ENCODE results near the gene PLBD2. TPM values are rescaled to one million over a fixed set of nuclear protein-coding genes. Genes with fewer than 3 reads are reported as not detected.
A peak's percentile ranks its signal among the peaks of the same experiment; 100 is the strongest.

The PLBD2 gene
- total and polyA plus RNA-seq, 9 of the 15 experiments (the other 6 are each of a cell fraction or from before 2014, with no cell fraction given), result 2.4 to 37.4 (median 6.0) TPM

DNA sequence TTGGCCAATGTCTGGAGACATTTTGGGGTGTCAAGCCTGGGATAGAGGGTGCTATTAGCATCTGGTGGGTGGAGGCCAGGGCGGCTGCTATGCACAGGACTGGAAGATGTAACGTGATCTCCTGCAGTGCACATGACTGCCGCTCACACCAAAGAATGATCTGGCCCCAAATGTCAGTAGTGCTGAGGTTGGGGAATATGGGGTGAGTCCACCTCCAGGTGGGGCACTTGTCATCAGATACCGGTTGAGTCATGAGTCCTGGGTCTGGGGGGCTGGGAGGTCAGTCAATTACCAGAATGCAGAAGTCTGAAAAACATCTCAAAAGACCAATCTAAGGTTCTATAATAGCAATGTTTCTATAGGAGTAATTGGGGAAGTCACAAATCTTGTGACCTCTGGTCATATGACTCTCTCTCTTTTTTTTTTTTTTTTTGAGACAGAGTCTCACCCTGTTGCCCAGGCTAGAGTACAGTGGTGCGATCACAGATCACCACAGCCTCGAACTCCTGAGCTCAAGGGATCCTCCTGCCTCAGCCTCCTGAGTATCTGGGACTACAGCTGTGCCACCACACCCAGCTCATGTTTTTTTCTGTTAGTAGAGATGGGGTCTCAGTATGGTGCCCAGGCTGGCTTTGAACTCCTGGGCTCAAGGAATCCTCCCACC lies 57.8 kb downstream of the PLBD2 start (continued):
- TF ChIP-seq, protein P1, sequence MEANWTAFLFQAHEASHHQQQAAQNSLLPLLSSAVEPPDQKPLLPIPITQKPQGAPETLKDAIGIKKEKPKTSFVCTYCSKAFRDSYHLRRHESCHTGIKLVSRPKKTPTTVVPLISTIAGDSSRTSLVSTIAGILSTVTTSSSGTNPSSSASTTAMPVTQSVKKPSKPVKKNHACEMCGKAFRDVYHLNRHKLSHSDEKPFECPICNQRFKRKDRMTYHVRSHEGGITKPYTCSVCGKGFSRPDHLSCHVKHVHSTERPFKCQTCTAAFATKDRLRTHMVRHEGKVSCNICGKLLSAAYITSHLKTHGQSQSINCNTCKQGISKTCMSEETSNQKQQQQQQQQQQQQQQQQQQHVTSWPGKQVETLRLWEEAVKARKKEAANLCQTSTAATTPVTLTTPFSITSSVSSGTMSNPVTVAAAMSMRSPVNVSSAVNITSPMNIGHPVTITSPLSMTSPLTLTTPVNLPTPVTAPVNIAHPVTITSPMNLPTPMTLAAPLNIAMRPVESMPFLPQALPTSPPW (CRISPR knock-in tag; IDR thresholded peaks at IDR 0.05), result peak; percentile 47
- TF ChIP-seq, protein P2, sequence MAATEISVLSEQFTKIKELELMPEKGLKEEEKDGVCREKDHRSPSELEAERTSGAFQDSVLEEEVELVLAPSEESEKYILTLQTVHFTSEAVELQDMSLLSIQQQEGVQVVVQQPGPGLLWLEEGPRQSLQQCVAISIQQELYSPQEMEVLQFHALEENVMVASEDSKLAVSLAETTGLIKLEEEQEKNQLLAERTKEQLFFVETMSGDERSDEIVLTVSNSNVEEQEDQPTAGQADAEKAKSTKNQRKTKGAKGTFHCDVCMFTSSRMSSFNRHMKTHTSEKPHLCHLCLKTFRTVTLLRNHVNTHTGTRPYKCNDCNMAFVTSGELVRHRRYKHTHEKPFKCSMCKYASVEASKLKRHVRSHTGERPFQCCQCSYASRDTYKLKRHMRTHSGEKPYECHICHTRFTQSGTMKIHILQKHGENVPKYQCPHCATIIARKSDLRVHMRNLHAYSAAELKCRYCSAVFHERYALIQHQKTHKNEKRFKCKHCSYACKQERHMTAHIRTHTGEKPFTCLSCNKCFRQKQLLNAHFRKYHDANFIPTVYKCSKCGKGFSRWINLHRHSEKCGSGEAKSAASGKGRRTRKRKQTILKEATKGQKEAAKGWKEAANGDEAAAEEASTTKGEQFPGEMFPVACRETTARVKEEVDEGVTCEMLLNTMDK (IDR thresholded peaks at IDR 0.05; ENCODE audit: borderline replicate concordance, insufficient read depth, low read depth, low read length, poor library complexity, severe bottlenecking), result no peak
- TF ChIP-seq NFYB (IDR thresholded peaks at IDR 0.05; ENCODE audit: extremely low read depth, insufficient read length) (no peak), ZNF76 (CRISPR knock-in tag; IDR thresholded peaks at IDR 0.05; ENCODE audit: borderline replicate concordance) (no peak), CXXC5 (CRISPR knock-in tag; IDR thresholded peaks at IDR 0.05) (no peak; the same call in 1 of the 2 replicates), GABPA (tag; conservative IDR thresholded peaks at IDR 0.05; ENCODE audit: low read depth) (no peak), HNRNPUL1 (IDR thresholded peaks at IDR 0.05; ENCODE audit: low read length) (no peak), C11orf30 (IDR thresholded peaks at IDR 0.05; ENCODE audit: low read depth) (peak; percentile 63), ZNF830 (CRISPR knock-in tag; IDR thresholded peaks at IDR 0.05) (no peak), CBX3 (IDR thresholded peaks at IDR 0.05; ENCODE audit: borderline replicate concordance in 1 of 2, low read length in 2 of 2) (no peak), L3MBTL2 (IDR thresholded peaks at IDR 0.05) (peak; percentile 83), ZNF644 (tag; IDR thresholded peaks at IDR 0.05; ENCODE audit: low read depth) (no peak; the same call in 1 of the 2 replicates), NFATC3 (IDR thresholded peaks at IDR 0.05) (no peak), RUNX1 (IDR thresholded peaks at IDR 0.05; ENCODE audit: low read depth) (no peak), NRF1 (conservative IDR thresholded peaks at IDR 0.05 in 1 of 2, IDR thresholded peaks at IDR 0.05 in 1 of 2) (no peak)
- TF ChIP-seq, protein P3, sequence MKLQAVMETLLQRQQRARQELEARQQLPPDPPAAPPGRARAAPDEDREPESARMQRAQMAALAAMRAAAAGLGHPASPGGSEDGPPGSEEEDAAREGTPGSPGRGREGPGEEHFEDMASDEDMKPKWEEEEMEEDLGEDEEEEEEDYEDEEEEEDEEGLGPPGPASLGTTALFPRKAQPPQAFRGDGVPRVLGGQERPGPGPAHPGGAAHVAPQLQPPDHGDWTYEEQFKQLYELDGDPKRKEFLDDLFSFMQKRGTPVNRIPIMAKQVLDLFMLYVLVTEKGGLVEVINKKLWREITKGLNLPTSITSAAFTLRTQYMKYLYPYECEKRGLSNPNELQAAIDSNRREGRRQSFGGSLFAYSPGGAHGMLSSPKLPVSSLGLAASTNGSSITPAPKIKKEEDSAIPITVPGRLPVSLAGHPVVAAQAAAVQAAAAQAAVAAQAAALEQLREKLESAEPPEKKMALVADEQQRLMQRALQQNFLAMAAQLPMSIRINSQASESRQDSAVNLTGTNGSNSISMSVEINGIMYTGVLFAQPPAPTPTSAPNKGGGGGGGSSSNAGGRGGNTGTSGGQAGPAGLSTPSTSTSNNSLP (IDR thresholded peaks at IDR 0.05; ENCODE audit: borderline replicate concordance, low read depth, low read length), result no peak
- TF ChIP-seq, protein P4, sequence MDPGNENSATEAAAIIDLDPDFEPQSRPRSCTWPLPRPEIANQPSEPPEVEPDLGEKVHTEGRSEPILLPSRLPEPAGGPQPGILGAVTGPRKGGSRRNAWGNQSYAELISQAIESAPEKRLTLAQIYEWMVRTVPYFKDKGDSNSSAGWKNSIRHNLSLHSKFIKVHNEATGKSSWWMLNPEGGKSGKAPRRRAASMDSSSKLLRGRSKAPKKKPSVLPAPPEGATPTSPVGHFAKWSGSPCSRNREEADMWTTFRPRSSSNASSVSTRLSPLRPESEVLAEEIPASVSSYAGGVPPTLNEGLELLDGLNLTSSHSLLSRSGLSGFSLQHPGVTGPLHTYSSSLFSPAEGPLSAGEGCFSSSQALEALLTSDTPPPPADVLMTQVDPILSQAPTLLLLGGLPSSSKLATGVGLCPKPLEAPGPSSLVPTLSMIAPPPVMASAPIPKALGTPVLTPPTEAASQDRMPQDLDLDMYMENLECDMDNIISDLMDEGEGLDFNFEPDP (CRISPR knock-in tag; IDR thresholded peaks at IDR 0.05), result no peak
- TF ChIP-seq, protein P5, sequence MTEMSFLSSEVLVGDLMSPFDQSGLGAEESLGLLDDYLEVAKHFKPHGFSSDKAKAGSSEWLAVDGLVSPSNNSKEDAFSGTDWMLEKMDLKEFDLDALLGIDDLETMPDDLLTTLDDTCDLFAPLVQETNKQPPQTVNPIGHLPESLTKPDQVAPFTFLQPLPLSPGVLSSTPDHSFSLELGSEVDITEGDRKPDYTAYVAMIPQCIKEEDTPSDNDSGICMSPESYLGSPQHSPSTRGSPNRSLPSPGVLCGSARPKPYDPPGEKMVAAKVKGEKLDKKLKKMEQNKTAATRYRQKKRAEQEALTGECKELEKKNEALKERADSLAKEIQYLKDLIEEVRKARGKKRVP (CRISPR knock-in tag; IDR thresholded peaks at IDR 0.05), result no peak

Data from K562 (cell line).